Mesenchymal stem cell (in vitro differentiated cells and primary cell): Measurements from ENCODE around the gene PRKG1.
"Not testable (repeated sequence)": the region's sequence is repeated elsewhere in the genome, so short reads cannot be mapped to it uniquely, and the experiment has no call there.

Experiments
- DNase-seq: peaks from one replicate; pipeline ENCODE4 v3.0.0-alpha.2; 2013
- H2AFZ ChIP-seq: one replicate; pipeline ENCODE4 v1.6.1; 2013; ENCODE audit warnings: low read depth, mild to moderate bottlenecking, control low read depth, inconsistent platforms, low read length, moderate library complexity
- H2AK5ac ChIP-seq: 2 replicates; pipeline ENCODE4 v1.6.1; 2013; ENCODE audit warnings: low read length, moderate library complexity, mild to moderate bottlenecking, inconsistent platforms; ENCODE audit not compliant: severe bottlenecking
- H2BK120ac ChIP-seq: one replicate; pipeline ENCODE4 v1.6.1; 2013; ENCODE audit warnings: low read depth, mild to moderate bottlenecking, inconsistent platforms, low read length, moderate library complexity
- H2BK12ac ChIP-seq, 2 experiments: one replicate each; pipeline ENCODE4 v1.6.1; 2013; ENCODE audit warnings: inconsistent platforms in 2 of 2, low read length in 2 of 2, mild to moderate bottlenecking in 2 of 2, moderate library complexity in 2 of 2, control low read depth in 1 of 2
- H2BK15ac ChIP-seq: one replicate; pipeline ENCODE4 v1.6.1; 2013; ENCODE audit warnings: mild to moderate bottlenecking, low read depth, inconsistent platforms; ENCODE audit not compliant: poor library complexity, severe bottlenecking
- H2BK5ac ChIP-seq: 2 replicates; pipeline ENCODE4 v1.6.1; 2013; ENCODE audit warnings: low read depth, mild to moderate bottlenecking, low read length, control low read depth, inconsistent platforms; ENCODE audit not compliant: poor library complexity, severe bottlenecking
- H3K14ac ChIP-seq, 2 experiments: one replicate each; pipeline ENCODE4 v1.6.1; 2013; ENCODE audit warnings: inconsistent platforms in 2 of 2, low read length in 2 of 2, control low read depth in 1 of 2, mild to moderate bottlenecking in 1 of 2, moderate library complexity in 1 of 2
- H3K18ac ChIP-seq, 2 experiments: one replicate each; pipeline ENCODE4 v1.6.1; 2013; ENCODE audit warnings: inconsistent platforms in 2 of 2, low read length in 2 of 2, control low read depth in 1 of 2, low read depth in 1 of 2, mild to moderate bottlenecking in 1 of 2
- H3K23ac ChIP-seq, 2 experiments: one replicate each; pipeline ENCODE4 v1.6.1; 2013; ENCODE audit warnings: inconsistent platforms in 2 of 2, low read length in 2 of 2, mild to moderate bottlenecking in 2 of 2, moderate library complexity in 2 of 2, control low read depth in 1 of 2
- H3K27ac ChIP-seq: 2 replicates; pipeline ENCODE4 v1.5.1; 2013; ENCODE audit warnings: mild to moderate bottlenecking, moderate library complexity, low read length, control low read depth, inconsistent platforms; ENCODE audit not compliant: poor library complexity, severe bottlenecking
- H3K27me3 ChIP-seq, 2 experiments: 2 replicates each; pipeline versions ENCODE4 v1.6.1 to v1.7.0; 2013; ENCODE audit warnings: low read length in 2 of 2, mild to moderate bottlenecking in 2 of 2, moderate library complexity in 2 of 2, control low read depth in 1 of 2, inconsistent platforms in 1 of 2; ENCODE audit not compliant: control insufficient read depth in 1 of 2, insufficient read depth in 1 of 2
- H3K36me3 ChIP-seq, 2 experiments: 2 replicates each; pipeline versions ENCODE4 v1.6.1 to v1.7.0; 2013; ENCODE audit warnings: low read length in 2 of 2, control low read depth in 1 of 2, inconsistent platforms in 1 of 2, low read depth in 1 of 2, mild to moderate bottlenecking in 1 of 2; ENCODE audit not compliant: insufficient read depth in 2 of 2, control insufficient read depth in 1 of 2
- H3K4ac ChIP-seq, 2 experiments: one replicate each; pipeline ENCODE4 v1.6.1; 2013; ENCODE audit warnings: inconsistent platforms in 2 of 2, low read length in 2 of 2, mild to moderate bottlenecking in 2 of 2, moderate library complexity in 2 of 2, control low read depth in 1 of 2, low read depth in 1 of 2
- H3K4me1 ChIP-seq: 2 replicates; pipeline ENCODE4 v1.6.1; 2013; ENCODE audit warnings: low read depth, low read length, control low read depth; ENCODE audit not compliant: control insufficient read depth, insufficient read depth
- H3K4me2 ChIP-seq: 2 replicates; pipeline ENCODE4 v1.6.1; 2013; ENCODE audit warnings: low read length, mild to moderate bottlenecking, inconsistent platforms; ENCODE audit not compliant: poor library complexity, severe bottlenecking
- H3K4me3 ChIP-seq, 2 experiments: 2 replicates each; pipeline versions ENCODE4 v1.5.1 to v1.7.0; 2013; ENCODE audit warnings: low read length in 2 of 2, mild to moderate bottlenecking in 2 of 2, control low read depth in 1 of 2, low read depth in 1 of 2; ENCODE audit not compliant: insufficient read depth in 1 of 2
- H3K79me1 ChIP-seq: replicated peaks from 2 replicates; pipeline ENCODE4 v1.6.1; 2013; ENCODE audit warnings: mild to moderate bottlenecking, control low read depth, low read length, inconsistent platforms; ENCODE audit not compliant: poor library complexity, severe bottlenecking
- H3K9ac ChIP-seq: 2 replicates; pipeline ENCODE4 v1.7.0; 2013; ENCODE audit warnings: mild to moderate bottlenecking, low read length, moderate library complexity
- H3K9me3 ChIP-seq: 2 replicates; pipeline ENCODE4 v1.7.0; 2013; ENCODE audit warnings: mild to moderate bottlenecking, low read length; ENCODE audit not compliant: control insufficient read depth
- H4K8ac ChIP-seq: one replicate; pipeline ENCODE4 v1.6.1; 2013; ENCODE audit warnings: inconsistent platforms, mild to moderate bottlenecking, low read length, moderate library complexity
- H4K91ac ChIP-seq: one replicate; pipeline ENCODE4 v1.6.1; 2013; ENCODE audit warnings: mild to moderate bottlenecking, low read length, inconsistent platforms
- WGBS: methylation state at CpG from one replicate; pipeline ENCODE4 v1.1.7; 2013; ENCODE audit warnings: mixed read lengths; 5-methylcytosine and 5-hydroxymethylcytosine counted together

Gene PRKG1

DNA sequence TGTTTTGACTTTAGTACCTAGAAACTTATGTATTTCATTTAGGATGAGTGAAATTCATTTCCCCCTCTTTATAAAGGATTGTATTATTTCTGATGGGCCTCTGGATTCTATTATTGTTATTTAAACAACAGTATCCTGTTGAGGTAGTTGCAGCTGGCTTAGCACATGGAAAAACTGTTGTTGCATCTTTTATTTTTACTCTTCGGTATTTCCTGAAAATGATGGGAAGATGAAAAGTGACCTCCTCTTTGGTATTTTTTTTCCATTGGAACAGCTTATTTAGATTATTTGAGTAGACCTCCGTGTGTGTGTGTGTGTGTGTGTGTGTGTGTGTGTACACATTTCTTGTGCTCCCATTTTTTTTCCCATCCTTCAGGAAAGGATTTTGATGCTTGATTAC is 129.8 kb downstream of the PRKG1 start:
- Histone ChIP-seq H3K27ac (no peak overlapping the region), H3K9ac (no peak overlapping the region), H4K8ac (no peak overlapping the region), H2BK12ac (no peak overlapping the region), H2BK15ac (no peak overlapping the region), H2BK5ac (no peak overlapping the region), H2AK5ac (no peak overlapping the region), H3K4me1 (no peaks in the 10 kb centered on the region), H3K18ac (no peak overlapping the region), H3K14ac (no peak overlapping the region), H4K91ac (no peak overlapping the region), H3K23ac (no peak overlapping the region), H3K4me3 (no peak overlapping the region), H2AFZ (no peak overlapping the region), H3K36me3 (no peaks in the 10 kb centered on the region), H3K9me3 (no peaks in the 10 kb centered on the region), H3K4ac (no peak overlapping the region), H3K79me1 (no peaks in the 10 kb centered on the region), H3K4me2 (no peak overlapping the region), H3K27me3 (no peaks in the 10 kb centered on the region), H2BK120ac (no peak overlapping the region)
- DNase-seq: no peak
- WGBS: 72% methylated on average over 1 of the region's 2 CpGs

- Histone ChIP-seq H3K9me3 (no peaks in the 10 kb centered on the region), H3K4me3 (no peak overlapping the region), H2AFZ (no peak overlapping the region), H3K14ac (no peak overlapping the region), H3K27me3 (no peaks in the 10 kb centered on the region), H3K4ac (no peak overlapping the region), H3K23ac (no peak overlapping the region), H2BK12ac (no peak overlapping the region), H3K9ac (no peak overlapping the region), H3K79me1 (no peaks in the 10 kb centered on the region), H3K4me2 (no peak overlapping the region), H3K27ac (no peak overlapping the region), H3K18ac (no peak overlapping the region), H4K91ac (no peak overlapping the region), H4K8ac (no peak overlapping the region), H2BK5ac (no peak overlapping the region), H3K36me3 (no peaks in the 10 kb centered on the region), H2BK120ac (no peak overlapping the region), H2AK5ac (no peak overlapping the region), H2BK15ac (no peak overlapping the region), H3K4me1 (no peaks in the 10 kb centered on the region)
- peak; percentile 39 for DNase-seq
Observed at GRCh38 chr10:51204701-51205100, 130.4 kb downstream of the PRKG1 start.

DNA sequence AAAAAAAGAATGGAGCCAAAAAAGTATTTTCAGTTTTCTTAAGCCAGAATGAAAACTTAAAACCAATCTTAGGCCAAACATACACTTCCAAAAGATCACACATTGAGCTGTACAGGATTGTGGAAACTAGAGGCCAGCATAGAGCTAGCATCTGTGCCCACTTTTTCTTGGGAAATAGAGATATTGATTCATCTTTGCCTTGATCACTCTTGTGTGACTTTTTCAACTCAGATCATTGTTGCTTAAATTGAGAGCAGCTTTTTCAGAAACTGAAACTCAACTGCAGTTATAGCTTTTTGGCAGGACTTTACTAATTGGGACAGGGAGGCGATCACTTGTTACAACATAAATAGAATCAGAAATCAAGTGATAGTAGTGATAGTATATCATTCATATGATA is 132.2 kb downstream of the PRKG1 start:
- no peak overlapping the region for H2BK15ac ChIP-seq
- no peak overlapping the region for H2AFZ ChIP-seq
- H2BK12ac ChIP-seq: no peak overlapping the region
- no peak for DNase-seq
- no peak overlapping the region for H4K8ac ChIP-seq
- no peaks in the 10 kb centered on the region for H3K9me3 ChIP-seq
- H4K91ac ChIP-seq: no peak overlapping the region
- peak overlapping the region in 1 of 2 experiments; percentile 60 for H3K4me3 ChIP-seq
- no peaks in the 10 kb centered on the region for H3K79me1 ChIP-seq
- H3K4me2 ChIP-seq: no peak overlapping the region
- no peaks in the 10 kb centered on the region for H3K4me1 ChIP-seq
- peak overlapping the region; percentile 68 for H3K9ac ChIP-seq
- no peak overlapping the region for H3K14ac ChIP-seq
- no peak overlapping the region for H3K23ac ChIP-seq
- H2BK120ac ChIP-seq: no peak overlapping the region
- no peak overlapping the region for H2AK5ac ChIP-seq
- no peaks in the 10 kb centered on the region for H3K36me3 ChIP-seq
- no peak overlapping the region for H3K18ac ChIP-seq
- H3K27ac ChIP-seq: no peak overlapping the region
- no peaks in the 10 kb centered on the region for H3K27me3 ChIP-seq
- WGBS: no CpG with 5 or more reads among the region's 1 CpG
- no peak overlapping the region for H3K4ac ChIP-seq
- H2BK5ac ChIP-seq: no peak overlapping the region

DNA sequence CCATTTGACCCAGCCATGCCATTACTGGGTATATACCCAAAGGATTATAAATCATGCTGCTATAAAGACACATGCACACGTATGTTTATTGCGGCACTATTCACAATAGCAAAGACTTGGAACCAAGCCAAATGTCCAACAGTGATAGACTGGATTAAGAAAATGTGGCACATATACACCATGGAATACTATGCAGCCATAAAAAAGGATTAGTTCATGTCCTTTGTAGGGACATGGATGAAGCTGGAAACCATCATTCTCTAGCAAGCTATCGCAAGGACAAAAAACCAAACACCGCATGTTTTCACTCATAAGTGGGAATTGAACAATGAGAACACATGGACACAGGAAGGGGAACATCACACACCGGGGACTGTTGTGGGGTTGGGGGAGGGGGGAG is 138.7 kb downstream of the PRKG1 start:
- not testable (repeated sequence) for H2BK15ac ChIP-seq, H3K79me1 ChIP-seq, H3K9me3 ChIP-seq, H2AK5ac ChIP-seq, H3K4ac ChIP-seq, H3K23ac ChIP-seq, H3K18ac ChIP-seq, H3K9ac ChIP-seq, H3K27ac ChIP-seq, DNase-seq, H2BK120ac ChIP-seq, H3K36me3 ChIP-seq, H2BK5ac ChIP-seq, H2AFZ ChIP-seq, H3K27me3 ChIP-seq, H4K91ac ChIP-seq, H3K4me1 ChIP-seq, H3K4me3 ChIP-seq, H3K14ac ChIP-seq, H4K8ac ChIP-seq, H3K4me2 ChIP-seq, H2BK12ac ChIP-seq
- WGBS: 100% methylated on average over 3 of the region's 5 CpGs
